ENCODE measurements around the gene C11orf91. TPM values are rescaled to one million over a fixed set of nuclear protein-coding genes. Genes with fewer than 3 reads are reported as not detected.
"Not testable (repeated sequence)": the region's sequence is repeated elsewhere in the genome, so short reads cannot be mapped to it uniquely, and the experiment has no call there.

Gene C11orf91
- total and polyA plus RNA-seq, 2 donors (not counting 1 experiment from before 2014, with no cell fraction given), result 0.12 TPM; not detected in 1

DNA sequence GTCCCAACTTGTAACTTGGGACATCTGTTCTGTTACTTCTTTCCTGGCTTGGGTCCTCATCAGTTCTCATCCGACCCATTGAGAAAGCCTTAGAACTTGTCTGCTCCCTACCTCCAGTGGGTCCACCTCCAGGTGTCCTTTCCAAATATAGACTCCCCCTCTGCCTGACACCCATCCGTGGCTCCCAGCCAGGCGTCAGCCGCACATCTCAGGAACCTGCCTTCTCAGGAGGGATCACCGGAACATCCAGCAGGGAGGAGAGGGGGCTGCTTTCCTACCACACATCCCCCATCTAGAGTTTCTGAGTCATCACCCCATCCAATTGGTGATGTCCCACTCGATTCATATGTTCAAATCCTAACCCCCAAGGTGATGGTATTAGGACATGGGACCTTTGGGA, 36.5 kb downstream of the C11orf91 start:
- no peak overlapping the region for H3K9ac ChIP-seq (ENCODE audit: insufficient read depth, low read length)
- no peak overlapping the region for H3K4me2 ChIP-seq (ENCODE audit: extremely low read depth, insufficient read depth, low read length)
- TF ChIP-seq EZH2 (IDR thresholded peaks at IDR 0.05; ENCODE audit: low read length, missing control alignments), result no peak
- TF ChIP-seq, protein P1, sequence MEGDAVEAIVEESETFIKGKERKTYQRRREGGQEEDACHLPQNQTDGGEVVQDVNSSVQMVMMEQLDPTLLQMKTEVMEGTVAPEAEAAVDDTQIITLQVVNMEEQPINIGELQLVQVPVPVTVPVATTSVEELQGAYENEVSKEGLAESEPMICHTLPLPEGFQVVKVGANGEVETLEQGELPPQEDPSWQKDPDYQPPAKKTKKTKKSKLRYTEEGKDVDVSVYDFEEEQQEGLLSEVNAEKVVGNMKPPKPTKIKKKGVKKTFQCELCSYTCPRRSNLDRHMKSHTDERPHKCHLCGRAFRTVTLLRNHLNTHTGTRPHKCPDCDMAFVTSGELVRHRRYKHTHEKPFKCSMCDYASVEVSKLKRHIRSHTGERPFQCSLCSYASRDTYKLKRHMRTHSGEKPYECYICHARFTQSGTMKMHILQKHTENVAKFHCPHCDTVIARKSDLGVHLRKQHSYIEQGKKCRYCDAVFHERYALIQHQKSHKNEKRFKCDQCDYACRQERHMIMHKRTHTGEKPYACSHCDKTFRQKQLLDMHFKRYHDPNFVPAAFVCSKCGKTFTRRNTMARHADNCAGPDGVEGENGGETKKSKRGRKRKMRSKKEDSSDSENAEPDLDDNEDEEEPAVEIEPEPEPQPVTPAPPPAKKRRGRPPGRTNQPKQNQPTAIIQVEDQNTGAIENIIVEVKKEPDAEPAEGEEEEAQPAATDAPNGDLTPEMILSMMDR (conservative IDR thresholded peaks at IDR 0.05 in 1 of 2, IDR thresholded peaks at IDR 0.05 in 1 of 2; ENCODE audit: low read depth in 1 of 2, low read length in 2 of 2), result no peak
- H3K36me3 ChIP-seq (ENCODE audit: control insufficient read depth, insufficient read depth, low read length), result no peaks in the 10 kb centered on the region
- no peak for DNase-seq (ENCODE audit: low read depth in 2 of 2)
- no peaks in the 10 kb centered on the region for H3K27me3 ChIP-seq (ENCODE audit: control insufficient read depth, insufficient read depth, low read length)
- H3K79me2 ChIP-seq (ENCODE audit: control insufficient read depth, insufficient read depth, low read length), result no peaks in the 10 kb centered on the region
- H3K4me3 ChIP-seq (replicated peaks in 1 of 4; ENCODE audit: control extremely low read depth in 1 of 4, insufficient read depth in 1 of 4, low read depth in 3 of 4, low read length in 4 of 4), result no peak overlapping the region
- H3K27ac ChIP-seq (ENCODE audit: insufficient read depth, low read length), result no peak overlapping the region
- no peak overlapping the region for H2AFZ ChIP-seq (ENCODE audit: low read length)
- no peaks in the 10 kb centered on the region for H3K4me1 ChIP-seq (ENCODE audit: control insufficient read depth, extremely low read depth, insufficient read depth, low read length)
- H4K20me1 ChIP-seq (ENCODE audit: control insufficient read depth, extremely low read depth, insufficient read depth, low read length), result no peaks in the 10 kb centered on the region
- no peaks in the 10 kb centered on the region for H3K9me3 ChIP-seq (ENCODE audit: control insufficient read depth, insufficient read depth, low read depth, low read length)

DNA sequence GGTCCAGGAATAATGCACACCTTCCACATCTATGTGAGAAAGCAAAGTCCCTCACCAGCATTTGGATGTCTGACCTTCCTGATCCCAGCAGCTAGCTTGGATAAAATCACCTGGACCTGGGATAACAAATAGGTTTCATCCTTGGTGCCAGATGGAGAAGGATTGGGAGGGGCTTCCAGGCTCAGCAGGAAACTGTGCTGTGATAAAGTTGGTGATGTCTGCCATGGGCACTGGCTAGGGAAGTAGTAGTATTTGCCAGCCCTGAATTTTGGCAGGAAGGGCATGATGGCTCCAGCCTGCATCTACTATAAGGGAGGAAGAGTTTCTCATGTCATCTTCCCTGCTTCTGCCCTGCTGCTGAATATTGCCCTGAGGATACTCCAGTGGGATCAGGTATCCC, 37.5 kb downstream of the C11orf91 start:
- DNase-seq (ENCODE audit: low read depth in 2 of 2), result no peak
- H4K20me1 ChIP-seq (ENCODE audit: control insufficient read depth, extremely low read depth, insufficient read depth, low read length), result no peaks in the 10 kb centered on the region
- no peaks in the 10 kb centered on the region for H3K9me3 ChIP-seq (ENCODE audit: control insufficient read depth, insufficient read depth, low read depth, low read length)
- no peak overlapping the region for H2AFZ ChIP-seq (ENCODE audit: low read length)
- no peaks in the 10 kb centered on the region for H3K27me3 ChIP-seq (ENCODE audit: control insufficient read depth, insufficient read depth, low read length)
- no peak overlapping the region for H3K27ac ChIP-seq (ENCODE audit: insufficient read depth, low read length)
- H3K4me3 ChIP-seq (replicated peaks in 1 of 4; ENCODE audit: control extremely low read depth in 1 of 4, insufficient read depth in 1 of 4, low read depth in 3 of 4, low read length in 4 of 4), result no peak overlapping the region
- no peaks in the 10 kb centered on the region for H3K36me3 ChIP-seq (ENCODE audit: control insufficient read depth, insufficient read depth, low read length)
- no peaks in the 10 kb centered on the region for H3K79me2 ChIP-seq (ENCODE audit: control insufficient read depth, insufficient read depth, low read length)
- H3K4me1 ChIP-seq (ENCODE audit: control insufficient read depth, extremely low read depth, insufficient read depth, low read length), result no peaks in the 10 kb centered on the region
- H3K9ac ChIP-seq (ENCODE audit: insufficient read depth, low read length), result no peak overlapping the region
- TF ChIP-seq, protein P1 (conservative IDR thresholded peaks at IDR 0.05 in 1 of 2, IDR thresholded peaks at IDR 0.05 in 1 of 2; ENCODE audit: low read depth in 1 of 2, low read length in 2 of 2), result no peak
- TF ChIP-seq EZH2 (IDR thresholded peaks at IDR 0.05; ENCODE audit: low read length, missing control alignments), result no peak
- H3K4me2 ChIP-seq (ENCODE audit: extremely low read depth, insufficient read depth, low read length), result no peak overlapping the region

DNA sequence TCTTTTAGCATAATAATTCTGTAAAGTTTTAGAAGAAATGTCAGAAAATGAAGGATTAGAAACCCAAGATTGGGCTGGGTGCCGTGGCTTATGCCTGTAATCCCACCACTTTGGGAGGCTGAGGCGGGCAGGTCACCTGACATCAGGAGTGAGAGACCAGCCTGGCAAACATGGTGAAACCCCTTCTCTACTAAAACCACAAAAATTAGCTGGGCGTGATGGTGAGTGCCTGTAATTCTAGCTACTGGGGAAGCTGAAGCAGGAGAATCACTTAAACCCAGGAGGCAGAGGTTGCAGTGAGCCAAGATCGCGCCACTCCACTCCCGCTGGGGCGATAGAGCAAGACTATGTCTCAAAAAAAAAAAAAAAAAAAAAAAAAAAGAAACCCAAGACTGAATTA, 39.1 kb downstream of the C11orf91 start:
- H3K79me2 ChIP-seq (ENCODE audit: control insufficient read depth, insufficient read depth, low read length); H3K27me3 ChIP-seq (ENCODE audit: control insufficient read depth, insufficient read depth, low read length); H3K4me3 ChIP-seq (replicated peaks in 1 of 4; ENCODE audit: control extremely low read depth in 1 of 4, insufficient read depth in 1 of 4, low read depth in 3 of 4, low read length in 4 of 4); H3K9me3 ChIP-seq (ENCODE audit: control insufficient read depth, insufficient read depth, low read depth, low read length); H4K20me1 ChIP-seq (ENCODE audit: control insufficient read depth, extremely low read depth, insufficient read depth, low read length); H3K27ac ChIP-seq (ENCODE audit: insufficient read depth, low read length); H3K36me3 ChIP-seq (ENCODE audit: control insufficient read depth, insufficient read depth, low read length); H3K4me1 ChIP-seq (ENCODE audit: control insufficient read depth, extremely low read depth, insufficient read depth, low read length); H2AFZ ChIP-seq (ENCODE audit: low read length); H3K4me2 ChIP-seq (ENCODE audit: extremely low read depth, insufficient read depth, low read length); DNase-seq (ENCODE audit: low read depth in 2 of 2); H3K9ac ChIP-seq (ENCODE audit: insufficient read depth, low read length): not testable (repeated sequence)

Measured in fibroblast of lung (primary cell).